DND-41 (cell line): Measurements from ENCODE around the gene GP9.

Experiments used
- EZH2 ChIP-seq: IDR thresholded peaks from 3 replicates; pipeline ENCODE4 v1.6.1; 2012; ENCODE audit warnings: borderline replicate concordance, low read depth, mild to moderate bottlenecking, moderate library complexity, low read length, inconsistent platforms; ENCODE audit not compliant: severe bottlenecking
- TF ChIP-seq, protein P1 (sequence below): IDR thresholded peaks from 2 replicates; pipeline ENCODE4 v1.5.1; 2012; ENCODE audit warnings: borderline replicate concordance, low read length, moderate library complexity, mild to moderate bottlenecking; ENCODE audit not compliant: poor library complexity, severe bottlenecking; ENCODE audit errors: extremely low read depth

DNA sequence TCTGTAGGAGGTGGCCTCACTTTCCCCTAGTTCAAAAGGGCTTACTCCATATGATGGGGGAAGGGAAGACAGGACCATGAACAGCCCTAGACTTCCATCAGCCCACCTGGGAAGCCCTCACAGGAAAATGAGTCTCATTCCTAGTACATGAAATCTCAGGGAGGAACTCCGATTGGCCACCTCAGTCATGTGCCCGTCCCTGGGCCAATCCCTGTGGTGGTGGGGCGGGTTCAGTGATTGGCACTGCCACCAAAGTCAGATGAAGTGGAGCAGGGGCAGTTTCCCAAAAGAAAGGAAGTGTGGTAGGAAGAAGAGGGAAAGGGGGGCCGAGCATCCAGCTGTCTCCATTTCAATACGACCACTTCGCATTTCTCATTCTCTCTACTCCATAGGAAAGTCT lies 25.9 kb upstream of the GP9 start:
- TF ChIP-seq, protein P1, sequence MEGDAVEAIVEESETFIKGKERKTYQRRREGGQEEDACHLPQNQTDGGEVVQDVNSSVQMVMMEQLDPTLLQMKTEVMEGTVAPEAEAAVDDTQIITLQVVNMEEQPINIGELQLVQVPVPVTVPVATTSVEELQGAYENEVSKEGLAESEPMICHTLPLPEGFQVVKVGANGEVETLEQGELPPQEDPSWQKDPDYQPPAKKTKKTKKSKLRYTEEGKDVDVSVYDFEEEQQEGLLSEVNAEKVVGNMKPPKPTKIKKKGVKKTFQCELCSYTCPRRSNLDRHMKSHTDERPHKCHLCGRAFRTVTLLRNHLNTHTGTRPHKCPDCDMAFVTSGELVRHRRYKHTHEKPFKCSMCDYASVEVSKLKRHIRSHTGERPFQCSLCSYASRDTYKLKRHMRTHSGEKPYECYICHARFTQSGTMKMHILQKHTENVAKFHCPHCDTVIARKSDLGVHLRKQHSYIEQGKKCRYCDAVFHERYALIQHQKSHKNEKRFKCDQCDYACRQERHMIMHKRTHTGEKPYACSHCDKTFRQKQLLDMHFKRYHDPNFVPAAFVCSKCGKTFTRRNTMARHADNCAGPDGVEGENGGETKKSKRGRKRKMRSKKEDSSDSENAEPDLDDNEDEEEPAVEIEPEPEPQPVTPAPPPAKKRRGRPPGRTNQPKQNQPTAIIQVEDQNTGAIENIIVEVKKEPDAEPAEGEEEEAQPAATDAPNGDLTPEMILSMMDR: no peak
- no peak for TF ChIP-seq EZH2
